GM10266 (cell line): ENCODE data around the gene GPRC5A.

Source experiments
- DNase-seq: peaks from one replicate; pipeline ENCODE4 v3.0.0; 2012; ENCODE audit errors: extremely low spot score
- TF ChIP-seq, protein P1 (sequence below): IDR thresholded peaks from 2 replicates; pipeline ENCODE4 v1.5.1; 2012; ENCODE audit warnings: mild to moderate bottlenecking, low read depth; ENCODE audit not compliant: control insufficient read depth, insufficient read depth; ENCODE audit errors: missing control alignments

Gene GPRC5A

GRCh38 chr12:12929696-12930095 lies 38.3 kb downstream of the GPRC5A start:
- no peak for DNase-seq
- TF ChIP-seq, protein P1, sequence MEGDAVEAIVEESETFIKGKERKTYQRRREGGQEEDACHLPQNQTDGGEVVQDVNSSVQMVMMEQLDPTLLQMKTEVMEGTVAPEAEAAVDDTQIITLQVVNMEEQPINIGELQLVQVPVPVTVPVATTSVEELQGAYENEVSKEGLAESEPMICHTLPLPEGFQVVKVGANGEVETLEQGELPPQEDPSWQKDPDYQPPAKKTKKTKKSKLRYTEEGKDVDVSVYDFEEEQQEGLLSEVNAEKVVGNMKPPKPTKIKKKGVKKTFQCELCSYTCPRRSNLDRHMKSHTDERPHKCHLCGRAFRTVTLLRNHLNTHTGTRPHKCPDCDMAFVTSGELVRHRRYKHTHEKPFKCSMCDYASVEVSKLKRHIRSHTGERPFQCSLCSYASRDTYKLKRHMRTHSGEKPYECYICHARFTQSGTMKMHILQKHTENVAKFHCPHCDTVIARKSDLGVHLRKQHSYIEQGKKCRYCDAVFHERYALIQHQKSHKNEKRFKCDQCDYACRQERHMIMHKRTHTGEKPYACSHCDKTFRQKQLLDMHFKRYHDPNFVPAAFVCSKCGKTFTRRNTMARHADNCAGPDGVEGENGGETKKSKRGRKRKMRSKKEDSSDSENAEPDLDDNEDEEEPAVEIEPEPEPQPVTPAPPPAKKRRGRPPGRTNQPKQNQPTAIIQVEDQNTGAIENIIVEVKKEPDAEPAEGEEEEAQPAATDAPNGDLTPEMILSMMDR = no peak

DNA sequence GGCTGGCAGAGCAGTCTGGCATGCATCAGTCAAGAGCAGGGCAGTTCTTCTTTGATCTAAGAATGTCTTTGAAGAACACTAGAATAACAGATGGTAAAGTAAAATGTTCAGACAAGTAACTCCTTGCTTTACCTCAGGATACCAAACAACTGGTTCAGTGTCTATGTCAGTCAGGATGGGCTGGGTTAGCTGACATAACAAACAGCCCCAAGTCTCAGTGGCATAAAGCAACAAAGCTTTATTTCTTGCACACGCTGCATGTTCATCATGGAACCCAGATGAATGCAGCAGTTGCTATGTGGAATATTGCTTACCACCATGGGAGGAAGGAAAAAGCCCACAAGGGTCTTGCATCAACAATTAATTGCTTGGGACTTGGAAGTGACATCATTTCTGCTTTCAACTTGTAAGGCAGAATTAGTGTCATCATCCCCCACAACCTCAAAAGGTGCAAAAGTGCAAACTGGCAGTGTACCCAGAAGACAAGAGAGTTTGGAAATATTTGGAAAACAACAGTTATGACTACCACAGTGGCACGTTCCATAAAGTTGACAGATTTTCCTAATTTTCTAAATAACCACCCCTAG lies 39.4 kb downstream of the GPRC5A start:
- TF ChIP-seq, protein P1 = no peak
- DNase-seq = no peak

DNA sequence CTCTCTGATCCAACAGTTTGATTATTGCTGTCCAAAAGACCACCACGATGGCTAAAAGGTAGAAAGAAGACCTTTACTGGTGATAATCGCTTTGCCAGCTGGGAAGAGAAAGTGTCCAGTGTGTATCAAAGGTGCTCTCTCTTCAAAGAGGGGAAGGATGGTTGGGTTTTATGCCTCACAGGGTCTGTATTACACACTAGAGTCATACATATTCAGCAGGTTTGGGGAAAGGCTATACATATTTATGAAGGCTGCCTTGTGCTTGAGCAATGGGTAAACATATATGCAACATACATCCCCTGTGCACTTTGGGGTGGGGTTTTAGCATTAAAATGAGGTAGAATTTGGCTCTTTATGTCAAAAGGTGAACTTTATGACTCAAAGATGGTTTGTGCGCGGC lies 42.4 kb downstream of the GPRC5A start:
- TF ChIP-seq, protein P1 = no peak
- no peak for DNase-seq

- no peak for DNase-seq
These were observed 43.2 kb downstream of the GPRC5A start for GRCh38 chr12:12934556-12934955.

GRCh38 chr12:12936983-12937491 lies 45.7 kb downstream of the GPRC5A start:
- TF ChIP-seq, protein P1 = no peak

More at GRCh38 chr12:12934556-12934955, 43.2 kb downstream of the GPRC5A start:
- TF ChIP-seq, protein P1 = no peak

GRCh38 chr12:12938541-12938940 lies 47.2 kb downstream of the GPRC5A start:
- no peak for DNase-seq
- TF ChIP-seq, protein P1 = no peak

More at GRCh38 chr12:12936983-12937491, 45.7 kb downstream of the GPRC5A start:
- DNase-seq = no peak

DNA sequence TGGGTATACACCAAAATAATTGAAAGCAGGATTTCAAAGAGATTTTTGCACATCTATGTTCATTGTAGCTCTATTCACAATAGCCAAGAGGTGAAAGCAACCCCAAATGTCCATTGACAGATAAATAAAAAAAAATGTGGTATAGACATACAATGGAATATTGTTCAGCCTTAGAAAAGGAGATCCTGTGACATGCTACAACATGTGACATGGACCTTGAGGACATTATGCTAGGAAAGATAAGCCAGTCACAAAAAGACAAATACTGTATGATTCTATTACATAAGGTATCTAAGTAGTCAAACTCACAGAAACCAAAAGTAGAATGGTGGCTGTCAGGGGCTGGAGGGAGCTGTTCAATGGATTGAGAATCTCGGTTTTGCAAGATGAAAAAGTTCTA lies 48.5 kb downstream of the GPRC5A start:
- DNase-seq = no peak
- TF ChIP-seq, protein P1 = no peak
